Stimulated activated CD8-positive, alpha-beta memory T cell treated with anti-CD3 and anti-CD28 coated beads, Interleukin-4, amount 100 ng/mL, for 1 hour (primary cell): ENCODE measurements around the gene BOD1.

Experiments used
- DNase-seq, 2 donors: peaks; one replicate each; pipeline ENCODE4 v3.0.0-alpha.2; 2020; ENCODE audit warnings: low read depth in 2 of 2, low spot score in 1 of 2

Gene BOD1

DNA sequence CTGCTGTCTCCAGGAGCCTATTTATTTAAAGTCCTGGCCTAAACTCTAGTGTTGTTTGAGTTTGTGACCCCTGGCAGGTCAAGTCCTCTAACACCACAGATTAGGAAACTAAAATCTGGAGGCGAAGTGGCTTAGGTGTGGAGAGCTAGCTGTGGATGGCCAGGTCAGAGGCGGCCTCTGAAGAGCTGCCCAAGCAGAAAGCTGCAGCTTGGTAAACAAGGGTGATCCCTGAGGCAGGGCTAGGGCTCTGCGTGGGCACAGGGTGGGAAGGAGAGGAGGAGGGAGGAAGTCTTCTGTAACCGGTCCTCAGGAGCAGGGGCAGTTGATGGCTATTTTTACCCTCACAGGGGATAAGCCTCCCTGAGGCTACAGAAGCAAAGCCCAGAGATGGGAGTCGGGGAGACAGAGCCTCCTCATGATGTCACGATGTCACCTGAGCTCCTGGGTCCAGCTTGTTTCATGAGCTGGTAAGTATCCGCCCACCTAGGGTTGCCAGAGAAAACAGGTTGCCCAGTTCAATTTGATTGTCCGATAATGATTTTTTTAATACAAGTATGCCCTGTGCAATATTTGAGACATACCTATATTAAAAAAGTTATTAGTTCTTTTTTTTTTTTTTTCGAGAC, 25.9 kb upstream of the BOD1 start:
- no peak for DNase-seq

DNA sequence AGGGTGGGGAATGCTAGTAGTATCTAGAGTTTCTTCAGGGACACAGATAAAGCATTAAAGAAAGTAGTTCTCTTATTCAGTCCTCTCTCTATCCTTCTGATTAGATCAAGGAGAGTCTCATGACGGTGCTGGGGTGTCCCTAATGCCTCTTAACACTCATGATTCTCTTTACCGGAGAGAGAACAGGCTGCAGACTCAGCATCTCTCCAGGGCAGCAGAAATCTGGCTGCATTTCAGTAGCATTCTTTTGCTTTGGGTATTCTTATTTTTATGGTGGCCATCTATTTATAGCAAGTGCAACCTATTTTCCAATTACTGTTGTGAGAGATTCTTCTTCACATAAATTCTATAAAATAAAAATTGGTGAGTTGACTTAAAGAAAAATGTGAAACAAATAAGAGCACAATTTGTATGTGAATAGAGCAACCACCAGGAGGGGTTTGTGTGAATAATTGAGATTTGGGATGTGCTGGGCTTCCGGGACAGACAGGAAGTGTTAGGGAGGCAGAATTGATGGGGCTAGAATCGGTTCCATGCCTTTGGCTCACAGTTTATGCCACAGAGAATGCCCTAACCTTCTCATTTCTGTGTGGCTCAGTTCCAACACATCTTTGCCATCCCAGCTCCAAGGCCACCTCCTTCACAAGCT, 23.8 kb upstream of the BOD1 start:
- no peak for DNase-seq

GRCh38 chr5:173638126-173639040, 21.9 kb upstream of the BOD1 start:
- no peak for DNase-seq

- DNase-seq = no peak
These were observed 20.9 kb upstream of the BOD1 start for GRCh38 chr5:173637340-173637739.

DNA sequence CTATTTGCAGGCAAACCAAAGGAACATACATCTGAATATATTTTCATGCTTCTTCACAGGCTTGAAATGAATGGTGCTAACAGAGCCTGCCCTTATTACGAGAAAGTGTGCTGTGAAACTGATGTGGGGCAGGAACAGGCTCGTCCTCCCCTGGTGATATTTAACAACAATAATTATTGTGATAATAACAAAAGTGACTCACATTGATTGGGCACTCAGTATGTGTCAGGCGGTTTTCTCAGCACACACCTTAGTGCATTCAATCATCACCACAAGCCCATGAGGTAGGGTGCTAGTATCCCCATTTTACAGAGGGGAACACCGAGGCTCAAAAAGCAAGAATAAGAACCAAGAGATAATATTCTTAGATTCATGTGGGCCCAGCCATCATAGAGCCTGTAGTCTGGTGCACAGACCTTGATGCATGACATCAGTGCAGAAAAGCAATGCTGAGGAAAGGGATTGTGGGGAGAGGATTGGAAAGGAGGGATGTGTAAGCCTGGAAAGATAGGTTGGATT, 18.1 kb upstream of the BOD1 start:
- DNase-seq = no peak

GRCh38 chr5:173633304-173633703, 16.9 kb upstream of the BOD1 start:
- no peak for DNase-seq

DNA sequence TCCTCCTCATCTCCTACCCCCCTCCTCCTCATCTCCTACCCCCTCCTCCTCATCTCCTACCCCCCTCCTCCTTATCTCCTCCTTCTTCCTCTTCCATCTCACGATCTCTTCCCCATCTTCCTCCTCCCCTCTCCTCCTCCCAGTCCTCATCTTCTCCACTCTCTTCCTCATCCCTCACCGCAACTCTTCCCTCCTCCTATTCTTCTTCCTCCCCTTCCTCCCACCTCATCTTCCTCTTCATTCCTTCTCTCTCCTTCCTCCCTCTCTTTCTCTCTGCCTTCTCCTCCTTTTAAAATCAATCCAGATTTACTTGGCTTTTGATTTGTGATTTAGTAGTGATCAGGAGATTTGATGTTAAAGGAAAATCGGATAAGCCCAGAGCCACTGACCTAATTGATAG, 15.0 kb upstream of the BOD1 start:
- DNase-seq = no peak

DNA sequence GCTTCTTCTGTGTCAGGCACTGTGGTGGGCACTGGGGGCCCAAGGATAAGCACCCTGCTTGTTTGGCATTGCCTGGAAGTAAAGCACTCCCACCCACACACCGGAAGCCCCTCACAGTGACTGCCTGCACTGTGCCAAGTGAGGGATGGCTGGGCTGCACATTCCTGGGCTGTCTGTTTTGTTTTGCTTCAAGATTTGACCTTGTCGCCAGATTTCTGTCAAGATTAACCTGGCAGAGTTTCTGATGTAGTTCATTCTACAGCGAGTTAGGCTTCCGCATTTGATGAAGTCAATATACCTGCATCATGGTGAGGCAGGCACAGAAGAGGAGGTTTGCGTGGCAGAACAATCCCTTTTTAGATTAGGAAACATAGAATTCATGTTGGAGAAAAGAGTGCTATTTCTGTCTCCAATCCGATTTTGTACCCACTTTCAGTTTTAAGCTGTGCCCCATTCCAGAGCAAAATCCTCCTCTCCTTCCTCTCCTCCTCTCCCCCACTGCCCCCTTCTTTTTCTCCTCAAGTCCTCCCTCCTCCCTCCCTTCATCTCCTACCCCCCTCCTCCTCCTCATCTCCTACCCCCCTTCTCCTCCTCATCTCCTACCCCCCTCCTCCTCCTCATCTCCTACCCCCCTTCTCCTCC, 14.4 kb upstream of the BOD1 start:
- DNase-seq = no peak

GRCh38 chr5:173629628-173630027, 13.2 kb upstream of the BOD1 start:
- DNase-seq = no peak

DNA sequence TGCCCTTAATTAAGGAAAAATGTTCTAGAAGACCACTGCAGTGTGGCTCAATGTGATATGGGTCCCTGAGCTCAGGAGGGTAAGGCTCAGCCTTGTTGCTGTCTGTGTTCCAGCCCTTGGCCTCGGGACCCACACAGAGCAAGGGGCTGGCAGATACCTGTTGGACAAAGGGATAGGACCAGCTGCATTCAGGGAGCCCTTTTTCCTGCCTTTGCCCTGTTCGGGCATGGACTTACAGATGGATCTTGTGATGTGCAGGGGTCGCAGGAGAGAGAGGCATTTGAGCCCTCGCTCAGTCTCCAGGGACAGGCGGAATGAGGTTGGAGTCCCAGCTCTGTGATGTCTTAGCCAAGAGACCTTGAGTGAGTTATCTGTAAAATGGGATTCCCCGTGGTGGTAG, 12.1 kb upstream of the BOD1 start:
- DNase-seq = no peak

DNA sequence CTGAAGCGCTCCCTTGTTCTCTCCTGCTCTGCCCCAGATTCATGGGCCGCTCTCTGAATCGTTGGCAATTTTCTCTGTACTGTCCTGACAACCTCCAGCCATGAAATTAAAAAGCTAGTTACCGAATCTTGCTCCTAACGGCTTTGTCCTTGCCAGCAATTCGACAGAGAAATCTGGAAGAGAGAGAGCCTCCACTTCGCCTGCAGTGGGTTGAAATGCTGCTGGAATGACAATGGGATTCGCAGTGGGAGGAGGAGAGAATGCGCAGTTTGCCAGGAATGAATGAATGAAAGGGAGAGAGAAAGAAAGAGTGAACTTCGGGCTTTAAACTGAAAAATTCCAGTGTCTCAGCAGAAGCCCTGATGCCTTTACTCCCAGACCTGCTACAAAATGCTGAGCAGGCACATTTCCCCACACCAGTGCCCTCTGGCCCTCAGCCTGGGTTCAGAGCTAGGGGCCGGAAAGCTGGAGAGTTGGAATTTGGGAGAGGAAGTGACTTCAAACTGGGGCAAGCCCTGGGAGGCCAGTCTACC, 11.5 kb upstream of the BOD1 start:
- DNase-seq = no peak

DNA sequence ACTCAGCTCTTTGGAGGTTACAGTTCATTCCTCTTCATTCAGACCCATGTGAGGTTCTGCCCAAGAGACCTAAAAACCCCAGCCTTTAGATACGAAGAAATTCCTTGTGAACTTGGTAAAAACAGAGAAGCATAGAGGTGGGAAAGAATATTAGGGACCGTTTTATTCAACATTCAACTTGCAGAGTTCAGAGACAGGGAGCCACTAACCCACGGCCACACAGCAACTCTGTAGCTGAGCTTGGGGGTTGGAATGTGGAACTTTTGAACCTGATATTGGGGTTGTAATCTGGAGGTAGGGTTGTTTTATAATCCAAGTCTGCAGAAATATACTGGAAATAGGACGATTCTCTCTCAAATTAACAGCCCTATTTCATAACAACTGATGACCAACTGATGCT, 10.8 kb upstream of the BOD1 start:
- DNase-seq = no peak

DNA sequence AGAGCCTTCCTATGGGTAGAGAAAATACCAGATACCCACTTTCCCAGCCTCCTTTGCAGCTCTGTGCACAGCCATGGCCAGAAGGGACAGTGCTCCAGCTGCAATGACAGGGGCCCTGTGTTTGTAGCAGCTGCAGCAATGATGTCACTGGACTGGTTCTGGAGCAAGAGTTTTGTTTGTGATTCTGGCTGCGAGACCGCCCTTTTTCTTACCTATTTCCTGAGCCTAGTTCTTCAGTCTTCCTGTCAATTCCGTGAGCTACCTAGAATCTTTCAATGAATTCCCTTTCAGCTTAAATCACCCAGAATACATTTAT, 10.0 kb upstream of the BOD1 start:
- DNase-seq = no peak

DNA sequence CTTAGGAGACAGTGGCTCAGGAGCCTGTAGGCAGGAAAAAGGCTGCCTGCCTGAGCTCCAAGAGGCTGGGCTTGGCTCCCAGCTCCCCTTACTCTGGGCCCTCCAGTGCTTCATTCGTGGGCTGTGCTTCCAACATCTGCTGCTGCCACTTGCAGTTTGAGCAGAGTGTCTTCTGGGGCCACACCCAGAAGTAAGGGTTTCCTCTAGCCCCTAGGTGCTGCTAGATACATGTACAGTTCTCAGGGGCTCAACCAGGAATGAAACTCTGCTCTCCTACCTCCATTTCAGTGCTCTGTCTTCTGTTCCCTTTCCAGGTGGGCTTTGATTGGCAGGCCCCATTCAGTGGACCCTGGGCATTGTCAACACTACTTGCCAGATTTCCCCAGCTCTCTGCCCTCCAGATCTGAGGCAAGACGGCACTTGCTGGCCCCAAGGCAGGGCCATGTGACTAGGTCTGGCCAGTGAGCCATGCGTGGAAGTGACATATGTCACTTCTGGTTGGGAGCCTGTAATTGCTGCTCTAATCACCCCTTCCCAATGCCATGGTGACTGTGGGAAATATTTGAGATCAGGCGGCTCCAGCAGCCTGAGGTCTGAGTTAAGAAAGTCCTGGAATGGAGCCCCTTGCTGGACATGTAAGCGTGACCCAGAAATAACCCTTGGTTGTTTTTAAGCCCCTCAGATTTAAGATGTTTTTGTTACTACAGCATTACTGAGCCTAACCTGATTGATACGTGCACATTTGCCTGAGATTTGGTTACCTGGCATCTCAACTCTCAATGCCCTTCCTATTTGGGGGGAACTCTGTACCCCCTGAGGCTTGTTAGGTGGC, 9.4 kb upstream of the BOD1 start:
- no peak for DNase-seq

GRCh38 chr5:173625261-173625660, 8.8 kb upstream of the BOD1 start:
- no peak for DNase-seq

DNA sequence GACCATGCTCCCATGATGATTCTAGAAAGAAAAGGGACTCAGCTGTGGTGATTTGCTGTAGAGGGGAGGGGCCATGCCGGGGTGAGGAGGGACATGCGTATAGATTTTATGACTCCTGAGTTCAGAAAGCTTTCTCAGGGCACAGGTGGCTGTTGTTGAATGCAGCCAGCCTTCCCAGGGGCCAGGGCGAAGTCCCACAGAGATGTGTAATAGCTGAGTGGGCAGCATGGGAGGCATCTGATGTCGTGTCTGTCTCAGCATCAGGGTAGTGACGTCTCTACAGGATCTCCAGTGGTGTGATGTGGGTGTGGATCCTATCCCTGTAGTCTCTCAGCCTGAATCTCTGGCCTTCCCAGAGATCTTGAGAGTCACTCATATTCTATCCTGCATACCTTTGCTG, 7.8 kb upstream of the BOD1 start:
- DNase-seq = no peak

DNA sequence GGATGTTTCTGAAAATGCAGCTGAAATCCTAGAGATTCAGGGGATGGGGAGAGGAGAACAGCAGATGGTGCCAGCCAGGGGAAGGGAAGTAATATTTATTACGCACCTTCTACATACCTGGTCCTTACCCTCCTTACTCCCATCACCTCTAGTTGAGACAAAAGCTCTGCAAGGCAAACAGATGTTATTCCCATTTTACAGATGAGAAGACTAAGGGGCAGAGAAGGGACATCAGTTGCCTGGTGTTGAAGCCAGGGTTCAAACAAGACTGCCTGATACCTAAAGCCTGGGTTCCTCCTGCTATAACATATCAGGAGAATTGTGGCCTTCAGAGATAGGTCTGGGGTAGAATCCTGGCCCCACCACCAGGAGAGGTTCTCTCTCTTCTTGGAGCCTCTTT, 7.3 kb upstream of the BOD1 start:
- DNase-seq = no peak

DNA sequence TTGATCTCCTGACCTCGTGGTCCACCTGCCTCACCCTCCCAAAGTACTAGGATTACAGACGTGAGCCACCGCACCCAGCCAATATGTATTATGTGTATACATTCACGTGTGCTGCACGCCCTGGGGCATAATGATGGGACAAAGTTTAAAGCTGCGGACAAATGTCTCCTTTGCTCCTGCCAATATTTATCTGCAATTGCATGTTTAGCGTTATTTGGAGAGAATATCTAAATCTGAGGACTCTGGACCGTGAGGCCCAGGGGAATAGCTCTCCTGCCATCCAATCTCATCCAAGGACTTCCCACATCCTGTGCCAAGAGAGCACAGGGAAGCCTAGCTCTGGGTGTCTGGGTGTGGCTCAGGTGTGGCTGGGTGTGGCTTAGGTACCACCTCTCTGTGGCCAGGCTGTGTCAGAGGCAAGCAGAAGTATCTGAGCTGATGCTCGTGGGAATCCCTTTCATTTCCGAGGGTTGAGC, 6.9 kb upstream of the BOD1 start:
- DNase-seq = no peak

DNA sequence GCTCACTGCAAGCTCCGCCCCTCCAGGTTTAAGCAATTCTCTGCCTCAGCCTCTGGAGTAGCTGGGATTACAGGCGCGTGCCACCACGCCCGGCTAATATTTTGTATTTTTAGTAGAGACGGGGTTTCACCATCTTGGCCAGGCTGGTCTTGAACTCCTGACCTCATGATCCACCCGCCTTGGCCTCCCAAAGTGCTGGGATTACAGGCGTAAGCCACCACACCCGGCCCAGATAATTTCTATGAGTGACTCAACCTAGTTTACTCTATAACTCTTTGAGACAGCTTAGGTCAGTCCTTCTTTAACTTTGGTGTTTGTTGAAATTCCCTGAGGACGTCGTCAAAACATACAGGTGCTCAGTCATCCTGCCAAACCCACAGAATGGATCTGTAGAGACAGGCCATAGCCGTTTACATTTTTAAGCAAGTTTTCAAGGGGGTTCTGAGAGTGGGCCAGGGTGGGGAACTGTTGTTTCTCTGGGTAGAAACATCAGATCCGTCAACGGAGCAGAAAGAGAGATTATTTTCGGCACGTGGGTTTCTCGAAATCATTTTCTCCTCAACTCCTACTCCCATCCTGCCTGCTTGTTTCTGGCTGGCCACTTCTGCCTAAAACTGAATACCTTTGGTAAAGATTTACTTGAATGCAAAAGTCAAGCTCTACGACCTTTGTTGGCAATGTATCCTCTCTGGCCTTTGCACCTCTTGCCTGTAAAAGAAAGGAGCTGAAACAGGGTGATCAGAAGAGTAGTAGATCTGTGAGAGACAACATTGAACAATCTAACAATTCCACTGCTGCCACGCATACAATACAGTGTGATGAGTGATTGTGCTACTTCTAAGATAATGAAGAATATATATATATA, 6.0 kb upstream of the BOD1 start:
- no peak for DNase-seq

DNA sequence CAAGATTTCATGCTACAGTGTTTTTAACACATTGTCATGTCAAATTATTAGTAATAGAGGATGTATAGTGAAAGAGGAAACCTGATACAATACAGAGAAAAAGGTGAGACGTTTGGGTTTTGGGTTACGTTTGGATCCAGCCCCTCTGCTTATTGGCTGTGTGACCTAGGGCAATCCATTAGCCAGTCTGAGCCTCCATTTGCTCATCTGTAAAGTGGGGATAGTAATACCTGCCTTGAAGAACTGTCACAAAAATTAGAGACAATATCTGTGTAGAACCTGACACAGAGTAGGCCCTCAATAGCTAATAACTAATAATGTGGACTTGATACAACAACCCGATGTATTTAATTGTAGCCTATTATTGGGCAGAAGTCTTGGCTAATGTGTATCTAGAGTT, 4.3 kb upstream of the BOD1 start:
- DNase-seq = no peak
